Measurements from ENCODE around the gene ISCU.
A peak's percentile ranks its signal among the peaks of the same experiment; 100 is the strongest.
"Not testable (repeated sequence)": the region's sequence is repeated elsewhere in the genome, so short reads cannot be mapped to it uniquely, and the experiment has no call there.

The ISCU gene

DNA sequence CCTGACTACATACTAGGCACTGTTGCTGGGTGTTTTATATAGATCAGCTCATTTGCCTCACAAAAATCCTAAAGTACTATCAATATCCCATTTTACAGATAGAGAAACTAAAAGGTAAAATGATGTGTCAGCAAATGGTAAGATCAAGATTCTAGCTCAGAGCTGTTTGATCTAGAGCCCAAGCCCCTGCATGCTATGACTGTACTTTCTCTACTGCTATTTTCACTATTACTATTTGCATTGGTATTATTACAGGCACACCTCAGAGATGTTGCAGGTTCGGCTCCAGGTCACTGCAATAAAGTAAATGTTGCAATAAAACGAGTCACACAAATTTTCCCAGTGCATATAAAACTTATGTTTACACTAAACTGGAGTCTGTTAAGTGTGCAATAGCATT lies 10.9 kb downstream of the ISCU start:
- H3K27ac Mint-ChIP-seq, result no peak overlapping the region
- DNase-seq (ENCODE audit: low spot score in 2 of 2) (no peak), ATAC-seq (peak; percentile 75)
- no peaks in the 10 kb centered on the region for H3K9me3 Mint-ChIP-seq
- no peak overlapping the region for H3K4me3 Mint-ChIP-seq
- peaks cover 28% of the 10 kb centered on the region for H3K36me3 Mint-ChIP-seq
- H3K4me1 Mint-ChIP-seq, result peaks cover 36% of the 10 kb centered on the region

- H3K4me3 Mint-ChIP-seq; ATAC-seq; H3K27ac Mint-ChIP-seq; DNase-seq (ENCODE audit: low spot score in 2 of 2); H3K9me3 Mint-ChIP-seq: not testable (repeated sequence)
- Mint-ChIP-seq H3K36me3 (peaks cover 28% of the 10 kb centered on the region), H3K4me1 (peaks cover 34% of the 10 kb centered on the region)
These were observed 11.9 kb downstream of the ISCU start for GRCh38 chr12:108574276-108574675.

DNA sequence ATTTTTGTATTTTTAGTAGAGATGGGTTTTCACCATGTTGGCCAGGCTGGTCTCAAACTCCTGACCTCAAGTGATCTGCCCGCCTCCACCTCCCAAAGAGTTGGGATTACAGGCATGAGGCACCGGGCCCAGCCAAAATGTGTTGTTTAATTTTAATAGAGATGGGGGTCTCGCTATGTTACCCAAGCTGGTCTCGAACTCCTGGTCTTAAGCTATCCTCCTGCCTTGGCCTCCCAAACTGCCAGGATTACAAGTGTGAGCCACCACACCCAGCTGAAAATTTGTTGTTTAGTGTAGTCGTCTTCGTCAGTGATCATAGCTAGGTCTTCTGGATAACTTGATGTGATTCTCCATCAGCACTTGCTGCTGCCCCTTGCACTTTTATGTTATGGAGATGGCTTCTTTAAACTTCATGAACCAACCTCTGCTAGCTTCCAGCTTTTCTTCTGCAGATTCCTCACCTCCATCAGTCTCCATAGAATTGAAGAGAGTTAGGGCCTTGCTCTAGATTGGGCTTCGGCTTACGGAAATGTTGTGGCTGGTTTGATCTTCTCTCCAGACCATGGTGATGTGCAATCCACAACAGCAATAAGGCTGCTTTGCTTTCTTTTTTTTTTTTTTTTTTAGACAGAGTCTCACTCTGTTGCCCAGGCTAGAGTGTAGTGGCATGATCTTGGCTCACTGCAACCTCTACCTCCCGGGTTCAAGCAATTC lies 13.0 kb downstream of the ISCU start:
- Mint-ChIP-seq H3K9me3 (peaks cover 8% of the 10 kb centered on the region), H3K4me1 (peaks cover 35% of the 10 kb centered on the region), H3K36me3 (peaks cover 18% of the 10 kb centered on the region), H3K4me3 (no peak overlapping the region), H3K27ac (no peak overlapping the region)
- DNase-seq (ENCODE audit: low spot score in 2 of 2), result no peak
- ATAC-seq, result no peak

DNA sequence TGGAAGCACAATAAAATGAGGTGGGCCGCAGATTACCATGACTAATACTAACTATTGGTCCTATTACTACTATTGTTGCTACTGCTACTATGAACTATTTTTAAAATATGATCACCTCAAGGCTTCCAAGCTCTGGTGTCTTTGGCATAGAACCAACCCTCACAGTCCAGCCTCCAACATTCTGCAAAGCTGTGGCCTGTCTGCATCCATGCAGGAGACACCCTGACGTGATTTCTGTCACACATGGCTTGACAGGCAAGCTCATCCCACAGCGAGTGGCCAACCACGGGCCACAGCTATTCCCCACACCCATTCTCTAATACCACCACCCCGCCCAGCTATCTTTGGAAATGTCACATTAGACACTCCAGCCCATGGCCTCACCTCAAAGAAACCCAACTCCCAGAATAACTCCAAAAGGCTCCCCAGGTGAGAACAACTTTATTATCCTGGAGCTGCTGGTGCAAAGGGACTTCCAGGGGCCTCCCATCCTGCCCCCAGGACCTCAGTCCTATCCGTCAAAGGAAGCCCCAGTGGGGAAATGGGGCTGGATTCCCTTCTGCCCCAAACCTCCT lies 14.4 kb downstream of the ISCU start:
- H3K27ac Mint-ChIP-seq, result no peak overlapping the region
- H3K4me1 Mint-ChIP-seq, result peaks cover 33% of the 10 kb centered on the region
- ATAC-seq (no peak), DNase-seq (ENCODE audit: low spot score in 2 of 2) (no peak)
- peaks cover 13% of the 10 kb centered on the region for H3K36me3 Mint-ChIP-seq
- no peak overlapping the region for H3K4me3 Mint-ChIP-seq
- H3K9me3 Mint-ChIP-seq, result peaks cover 8% of the 10 kb centered on the region

- H3K4me3 Mint-ChIP-seq, result no peak overlapping the region
- no peak overlapping the region for H3K27ac Mint-ChIP-seq
- H3K4me1 Mint-ChIP-seq, result peaks cover 26% of the 10 kb centered on the region
- no peak for DNase-seq (ENCODE audit: low spot score in 2 of 2)
- H3K9me3 Mint-ChIP-seq, result peaks cover 8% of the 10 kb centered on the region
- peaks cover 13% of the 10 kb centered on the region for H3K36me3 Mint-ChIP-seq
- no peak for ATAC-seq
These were observed 15.1 kb downstream of the ISCU start for GRCh38 chr12:108577458-108577857.

GRCh38 chr12:108578264-108578663 lies 15.9 kb downstream of the ISCU start:
- Mint-ChIP-seq H3K36me3 (peaks cover 13% of the 10 kb centered on the region), H3K27ac (peak overlapping the region; percentile 93), H3K4me1 (peaks cover 20% of the 10 kb centered on the region), H3K9me3 (peaks cover 8% of the 10 kb centered on the region), H3K4me3 (no peak overlapping the region)
- DNase-seq (ENCODE audit: low spot score in 2 of 2) (no peak), ATAC-seq (no peak)

GRCh38 chr12:108578813-108579212 lies 16.4 kb downstream of the ISCU start:
- ATAC-seq (no peak), DNase-seq (ENCODE audit: low spot score in 2 of 2) (no peak)
- Mint-ChIP-seq H3K27ac (peak overlapping the region; percentile 93), H3K9me3 (peaks cover 8% of the 10 kb centered on the region), H3K4me3 (no peak overlapping the region), H3K4me1 (peaks cover 20% of the 10 kb centered on the region), H3K36me3 (peaks cover 13% of the 10 kb centered on the region)

DNA sequence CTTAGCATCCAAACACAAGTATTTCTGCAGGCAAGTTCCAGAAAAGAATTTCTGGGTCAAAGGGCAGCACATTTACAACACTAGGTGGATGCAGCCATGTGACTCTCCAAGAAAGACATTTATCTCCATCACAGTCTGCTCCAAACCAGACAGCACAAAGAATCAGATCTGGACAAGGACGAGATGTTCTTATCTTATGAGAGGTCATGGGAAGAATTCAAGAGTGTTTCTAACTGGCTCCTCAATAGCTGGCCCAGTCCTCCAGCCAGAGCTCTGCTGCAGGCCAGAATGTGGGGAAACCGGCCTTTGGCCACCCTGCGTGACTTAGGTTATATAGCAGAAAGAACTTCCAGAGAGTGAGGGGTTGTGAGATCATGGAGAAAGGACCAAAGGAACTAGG lies 18.1 kb downstream of the ISCU start:
- no peak overlapping the region for H3K27ac Mint-ChIP-seq
- H3K4me1 Mint-ChIP-seq, result peaks cover 12% of the 10 kb centered on the region
- peaks cover 13% of the 10 kb centered on the region for H3K36me3 Mint-ChIP-seq
- peaks cover 8% of the 10 kb centered on the region for H3K9me3 Mint-ChIP-seq
- ATAC-seq, result no peak
- no peak overlapping the region for H3K4me3 Mint-ChIP-seq
- DNase-seq (ENCODE audit: low spot score in 2 of 2), result no peak

GRCh38 chr12:108581311-108582227 lies 19.2 kb downstream of the ISCU start:
- Mint-ChIP-seq H3K36me3 (peaks cover 13% of the 10 kb centered on the region), H3K4me1 (peaks cover 12% of the 10 kb centered on the region), H3K9me3 (peaks cover 8% of the 10 kb centered on the region), H3K27ac (no peak overlapping the region), H3K4me3 (no peak overlapping the region)
- ATAC-seq (no peak), DNase-seq (ENCODE audit: low spot score in 2 of 2) (no peak)

GRCh38 chr12:108582509-108582908 lies 20.1 kb downstream of the ISCU start:
- Mint-ChIP-seq H3K4me3 (no peak overlapping the region), H3K9me3 (peaks cover 8% of the 10 kb centered on the region), H3K36me3 (peaks cover 13% of the 10 kb centered on the region), H3K4me1 (peaks cover 12% of the 10 kb centered on the region), H3K27ac (no peak overlapping the region)
- DNase-seq (ENCODE audit: low spot score in 2 of 2) (no peak), ATAC-seq (no peak)

GRCh38 chr12:108582978-108583770 lies 20.8 kb downstream of the ISCU start:
- peaks cover 8% of the 10 kb centered on the region for H3K9me3 Mint-ChIP-seq

GRCh38 chr12:108583991-108584390 lies 21.6 kb downstream of the ISCU start:
- H3K4me1 Mint-ChIP-seq, result peaks cover 6% of the 10 kb centered on the region
- H3K9me3 Mint-ChIP-seq, result peaks cover 2% of the 10 kb centered on the region
- no peak for DNase-seq (ENCODE audit: low spot score in 2 of 2)
- H3K36me3 Mint-ChIP-seq, result peaks cover 4% of the 10 kb centered on the region
- H3K4me3 Mint-ChIP-seq, result no peak overlapping the region
- H3K27ac Mint-ChIP-seq, result no peak overlapping the region
- ATAC-seq, result no peak

More at GRCh38 chr12:108582978-108583770, 20.8 kb downstream of the ISCU start:
- Mint-ChIP-seq H3K36me3 (peaks cover 12% of the 10 kb centered on the region), H3K4me1 (peaks cover 12% of the 10 kb centered on the region), H3K4me3 (no peak overlapping the region), H3K27ac (peak overlapping the region; percentile 21)
- ATAC-seq (no peak), DNase-seq (ENCODE audit: low spot score in 2 of 2) (no peak)

- no peak for DNase-seq (ENCODE audit: low spot score in 2 of 2)
- H3K27ac Mint-ChIP-seq, result no peak overlapping the region
- no peaks in the 10 kb centered on the region for H3K9me3 Mint-ChIP-seq
- ATAC-seq, result no peak
- H3K4me1 Mint-ChIP-seq, result peaks cover under 1% of the 10 kb centered on the region
- H3K36me3 Mint-ChIP-seq, result no peaks in the 10 kb centered on the region
- no peak overlapping the region for H3K4me3 Mint-ChIP-seq
These were observed 22.2 kb downstream of the ISCU start for GRCh38 chr12:108584456-108585065.

- ATAC-seq, result no peak
These were observed 23.5 kb downstream of the ISCU start for GRCh38 chr12:108585864-108586263.

More at GRCh38 chr12:108585864-108586263, 23.5 kb downstream of the ISCU start:
- H3K4me1 Mint-ChIP-seq, result no peaks in the 10 kb centered on the region
- H3K9me3 Mint-ChIP-seq, result no peaks in the 10 kb centered on the region
- H3K4me3 Mint-ChIP-seq, result no peak overlapping the region
- H3K36me3 Mint-ChIP-seq, result no peaks in the 10 kb centered on the region
- DNase-seq (ENCODE audit: low spot score in 2 of 2), result no peak
- H3K27ac Mint-ChIP-seq, result no peak overlapping the region

Measured in stimulated activated effector memory CD8-positive, alpha-beta T cell treated with anti-CD3 and anti-CD28 coated beads, Interleukin-12 subunit alpha, Interleukin-12 subunit beta, amount 100 ng/mL, for 72 hours (primary cell).